Left colon (tissue), 2 donors: ENCODE measurements around the gene USP5. TPM values are rescaled to one million over a fixed set of nuclear protein-coding genes. Genes with fewer than 3 reads are reported as not detected.

Experiments
- ATAC-seq: fragments of 200-7000 bp; cut with Tn5 transposase; one replicate; pipeline ENCODE4 v1.9.1; 2020; ENCODE audit warnings: mild to moderate bottlenecking, moderate library complexity
- DNase-seq, 2 donors: peaks; one replicate each; pipeline ENCODE4 v3.0.0-alpha.2; 2020
- intact Hi-C, 2 donors: fragments of 100-400 bp; cut with DNase I in 1 of 2; cut with micrococcal nuclease in 1 of 2; formaldehyde crosslinking; loops; one replicate each; pipeline versions ENCODE4 v1.11.2 to v1.14.0; 2022; cut with DNase I, micrococcal nuclease
- total RNA-seq, 2 donors: library from RNA; stranded (reverse); fragmentation: NEBNext Ultra II Directional; extraction: Animal tissue kit (Norgen Biotek cat#: 25700); gene quantifications; one replicate each; pipeline ENCODE4 v1.2.1, GENCODE V29; 2021
- donor health status: DM: no; HTN: no; CAD: no.
- donor health status: DM: yes; HTN: yes; CAD: no.

The USP5 gene
- total RNA-seq, 2 donors from 2014 or later: 68.5 to 81.4 TPM

DNA sequence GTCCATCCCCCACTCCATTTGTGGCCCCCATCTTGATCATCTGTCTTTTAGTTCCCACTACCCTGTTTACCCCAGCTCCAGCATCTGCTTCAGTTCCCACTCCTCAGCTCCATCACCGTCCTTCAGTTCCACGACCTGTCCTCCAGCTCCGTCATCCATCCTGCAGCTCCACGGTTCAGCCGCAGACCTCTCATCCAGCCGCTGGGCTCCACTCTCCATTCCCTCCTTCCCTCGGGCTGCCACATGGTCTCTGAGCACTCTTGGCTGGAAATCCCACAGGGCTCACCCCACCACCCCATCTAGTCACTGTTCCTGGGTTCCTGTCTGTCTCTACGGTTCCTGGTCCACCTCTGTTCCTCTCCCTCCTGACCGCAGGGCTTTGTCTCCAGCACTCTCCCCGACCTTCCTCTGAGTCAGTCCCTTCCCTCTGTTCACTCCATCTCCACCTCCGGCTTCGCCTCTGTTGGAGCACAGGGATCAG, 27.0 kb upstream of the USP5 start:
- DNase-seq: no peak
- no peak for ATAC-seq
- intact Hi-C loops: loop anchor here (5.0 to 10.0 kb wide), 2 partner anchors 70 to 88 kb away; partner anchors contain the start of gene MLF2 (in 1 of the 2)

DNA sequence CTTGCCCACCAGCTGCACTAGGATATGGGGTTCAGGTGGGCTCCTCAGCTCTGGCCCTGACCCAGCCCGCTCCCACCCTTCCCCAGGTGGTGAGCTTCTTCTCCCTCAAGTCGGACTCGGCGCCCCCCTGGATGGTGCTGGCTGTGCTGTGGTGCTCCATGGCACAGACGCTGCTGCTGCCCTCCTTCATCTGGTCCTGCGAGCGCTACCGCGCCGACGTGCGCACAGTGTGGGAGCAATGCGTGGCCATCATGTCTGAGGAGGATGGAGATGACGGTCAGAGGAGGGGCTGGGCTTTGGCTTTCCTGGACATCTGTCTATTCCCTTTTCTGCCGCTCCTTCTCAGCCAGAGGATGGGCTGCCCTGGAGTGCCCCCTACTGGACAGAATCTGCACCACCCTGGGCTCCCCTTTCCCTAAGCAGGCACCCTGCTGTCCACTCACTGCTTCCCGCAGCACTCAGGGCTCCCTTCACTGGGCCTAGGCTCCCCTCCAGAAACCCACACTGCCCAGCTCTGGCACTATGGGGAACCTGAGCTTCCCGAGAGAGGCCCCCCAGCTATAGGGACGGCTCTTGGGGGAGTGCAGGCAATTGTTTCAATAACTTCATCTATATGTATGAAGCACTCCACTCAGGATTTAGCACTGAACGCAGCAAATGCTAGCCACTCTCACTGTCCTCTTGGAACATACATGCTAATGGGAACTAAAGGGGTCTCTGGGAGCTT, 26.4 kb upstream of the USP5 start:
- peak; percentile 71 to 88 for DNase-seq
- intact Hi-C loops: loop anchor here (5.0 to 10.0 kb wide), 2 partner anchors 71 to 88 kb away; partner anchors contain the start of gene MLF2 (in 1 of the 2)
- ATAC-seq: peak; percentile 79

DNA sequence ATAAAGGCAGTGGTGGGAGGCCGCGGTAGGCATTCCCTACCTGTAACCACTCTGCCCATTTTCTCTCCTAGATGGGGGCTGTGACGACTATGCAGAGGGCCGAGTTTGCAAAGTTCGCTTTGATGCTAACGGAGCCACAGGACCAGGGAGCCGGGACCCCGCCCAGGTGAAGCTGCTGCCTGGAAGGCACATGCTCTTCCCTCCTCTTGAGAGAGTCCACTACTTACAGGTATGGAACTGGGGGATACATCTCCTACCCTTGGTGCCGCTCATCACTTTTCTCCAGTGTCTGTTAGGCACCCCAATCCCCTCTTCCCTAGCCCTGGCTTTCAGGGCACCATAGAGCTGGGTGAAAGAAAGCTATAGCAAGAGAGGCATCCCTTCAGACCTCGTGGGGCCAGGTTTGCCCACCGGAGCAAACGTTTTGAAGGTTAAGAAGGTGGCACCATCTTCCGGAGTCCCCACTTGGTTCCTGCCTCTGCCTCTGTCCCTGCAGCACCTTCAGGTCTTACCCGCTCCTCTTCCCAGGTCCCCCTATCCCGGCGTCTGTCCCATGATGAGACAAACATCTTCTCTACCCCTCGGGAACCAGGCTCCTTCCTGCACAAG, 25.7 kb upstream of the USP5 start:
- DNase-seq (no peak), ATAC-seq (no peak)
- intact Hi-C loops: loop anchor here (5.0 to 10.0 kb wide), 2 partner anchors 71 to 89 kb away; partner anchors contain the start of gene MLF2 (in 1 of the 2)

DNA sequence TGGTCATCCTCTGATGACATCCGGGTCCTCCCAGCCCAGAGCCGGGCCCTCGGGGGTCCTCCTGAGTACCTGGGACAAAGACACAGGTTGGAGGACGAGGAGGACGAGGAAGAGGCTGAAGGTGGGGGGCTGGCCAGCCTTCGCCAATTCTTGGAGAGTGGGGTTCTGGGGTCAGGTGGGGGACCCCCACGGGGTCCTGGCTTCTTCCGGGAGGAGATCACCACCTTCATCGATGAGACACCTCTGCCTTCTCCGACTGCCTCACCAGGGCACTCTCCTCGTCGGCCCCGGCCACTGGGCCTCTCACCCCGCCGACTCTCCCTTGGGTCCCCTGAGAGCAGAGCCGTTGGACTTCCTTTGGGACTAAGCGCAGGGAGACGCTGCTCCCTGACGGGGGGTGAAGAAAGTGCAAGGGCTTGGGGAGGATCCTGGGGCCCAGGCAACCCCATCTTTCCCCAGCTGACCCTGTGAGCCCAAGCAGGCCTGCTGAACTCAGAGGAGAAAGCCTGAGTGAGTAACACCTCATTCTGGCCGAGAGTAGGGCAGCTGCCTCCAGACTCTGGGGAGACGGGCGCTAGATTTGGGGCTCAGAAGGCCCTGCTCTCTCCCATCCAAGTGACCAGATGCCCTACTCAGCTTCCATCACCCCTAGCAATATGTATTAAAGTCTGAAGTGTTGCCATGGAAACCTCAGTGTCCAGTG, 25.1 kb upstream of the USP5 start:
- ATAC-seq: no peak
- intact Hi-C loops: loop anchor here (5.0 to 10.0 kb wide), 2 partner anchors 72 to 90 kb away; partner anchors contain the start of gene MLF2 (in 1 of the 2)
- no peak for DNase-seq

DNA sequence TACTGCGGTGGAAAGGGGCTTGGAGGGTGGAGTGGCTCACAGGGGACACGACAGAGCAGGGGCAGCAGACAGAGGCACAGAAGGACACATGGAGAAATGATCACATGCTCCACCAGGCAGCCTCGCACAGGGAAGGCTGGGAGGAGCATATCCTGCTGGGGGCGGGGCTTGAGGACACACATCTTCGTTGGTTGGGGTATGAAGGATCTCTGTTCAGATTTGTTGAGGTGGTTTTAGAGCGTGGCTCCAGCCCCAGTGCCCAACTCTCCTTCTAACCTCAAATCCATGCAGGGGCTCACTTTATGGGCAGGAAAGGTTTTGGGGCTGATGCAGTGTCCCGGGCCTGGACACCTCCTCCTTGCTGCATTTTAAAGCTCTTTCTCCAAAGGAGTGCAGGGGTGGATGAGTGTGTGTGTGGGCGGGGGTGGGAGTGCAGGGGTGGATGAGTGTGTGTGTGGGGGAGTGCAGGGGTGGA, 24.5 kb upstream of the USP5 start:
- DNase-seq (peak; percentile 83), ATAC-seq (peak; percentile 48)
- intact Hi-C loops: loop anchor here (5.0 to 10.0 kb wide), 2 partner anchors 73 to 90 kb away; partner anchors contain the start of gene MLF2 (in 1 of the 2)

DNA sequence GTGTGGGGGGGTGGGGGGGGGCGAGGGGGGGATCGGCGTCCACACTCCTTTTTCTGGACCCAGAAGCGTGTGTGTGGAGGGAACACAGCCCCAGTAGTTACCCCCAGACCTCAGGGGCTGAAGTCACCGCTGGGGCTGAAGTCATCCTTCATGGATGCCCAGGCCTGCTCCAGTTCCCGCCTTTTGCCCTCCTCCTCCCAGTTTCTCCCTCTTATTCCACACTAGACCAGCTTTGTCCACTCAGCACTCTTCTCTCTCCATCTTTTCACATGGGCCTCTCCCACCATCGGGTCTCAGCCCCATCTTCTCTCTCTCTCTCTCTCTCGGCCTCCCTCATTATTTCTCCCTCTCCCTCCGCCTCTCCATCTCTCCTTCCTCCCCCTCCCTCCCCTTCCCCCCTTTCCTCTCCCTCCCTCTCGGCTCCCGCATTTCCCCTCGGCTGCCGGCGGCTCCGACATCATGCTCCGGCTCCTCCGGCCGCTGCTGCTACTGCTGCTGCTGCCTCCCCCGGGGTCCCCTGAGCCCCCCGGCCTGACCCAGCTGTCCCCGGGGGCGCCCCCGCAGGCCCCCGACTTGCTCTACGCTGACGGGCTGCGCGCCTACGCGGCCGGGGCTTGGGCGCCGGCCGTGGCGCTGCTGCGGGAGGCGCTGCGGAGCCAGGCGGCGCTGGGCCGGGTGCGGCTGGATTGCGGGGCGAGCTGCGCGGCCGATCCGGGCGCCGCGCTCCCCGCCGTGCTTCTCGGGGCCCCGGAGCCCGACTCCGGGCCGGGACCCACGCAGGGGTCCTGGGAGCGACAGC, 23.8 kb upstream of the USP5 start, which contains the start of gene P3H3:
P3H3 (plus strand) TSS at position 426 of the 799 bp plus-strand sequence; CDS start at position 460, 34 bp downstream.
- ATAC-seq (peak; percentile 39), DNase-seq (no peak)
- intact Hi-C loops: loop anchor here (5.0 to 10.0 kb wide), 2 partner anchors 73 to 91 kb away; partner anchors contain the start of gene MLF2 (in 1 of the 2)

DNA sequence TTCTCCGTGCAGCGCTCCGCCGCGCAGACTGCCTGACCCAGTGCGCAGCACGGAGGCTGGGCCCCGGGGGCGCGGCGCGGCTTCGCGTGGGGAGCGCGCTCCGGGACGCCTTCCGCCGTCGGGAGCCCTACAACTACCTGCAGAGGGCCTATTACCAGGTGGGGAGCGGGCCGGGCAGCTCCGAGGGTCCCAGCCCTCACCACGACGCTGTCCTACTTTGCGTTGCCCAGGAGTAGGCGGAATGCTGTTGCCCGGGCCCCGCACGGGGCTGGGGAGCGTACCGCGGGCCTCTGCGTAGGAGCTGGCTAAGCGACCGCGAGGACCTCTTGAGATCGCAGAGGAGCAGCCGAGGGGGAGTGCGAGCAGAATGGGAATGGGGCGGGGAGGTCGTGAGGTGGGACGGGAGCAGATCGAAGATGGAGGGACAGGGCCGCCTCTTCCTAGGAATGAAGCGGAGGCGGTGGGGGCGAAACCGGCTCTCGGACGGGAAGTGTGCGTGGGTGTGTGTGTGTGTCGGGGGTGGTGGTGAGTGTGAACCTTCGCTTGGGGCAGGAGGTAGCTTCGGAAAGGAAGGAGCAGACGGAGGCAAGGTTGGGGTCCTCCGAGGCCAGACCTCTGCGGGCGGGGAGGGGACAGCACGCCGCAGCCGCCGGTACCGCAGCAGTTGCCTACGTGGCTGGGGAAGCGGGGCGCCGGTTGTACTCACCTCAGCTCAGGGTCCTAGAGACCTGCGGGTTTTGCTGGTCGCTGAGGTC, 23.0 kb upstream of the USP5 start:
- intact Hi-C loops: loop anchor here (5.0 to 10.0 kb wide), 2 partner anchors 74 to 92 kb away; partner anchors contain the start of gene MLF2 (in 1 of the 2)
- ATAC-seq: peak; percentile 31
- peak; percentile 57 to 58 for DNase-seq

DNA sequence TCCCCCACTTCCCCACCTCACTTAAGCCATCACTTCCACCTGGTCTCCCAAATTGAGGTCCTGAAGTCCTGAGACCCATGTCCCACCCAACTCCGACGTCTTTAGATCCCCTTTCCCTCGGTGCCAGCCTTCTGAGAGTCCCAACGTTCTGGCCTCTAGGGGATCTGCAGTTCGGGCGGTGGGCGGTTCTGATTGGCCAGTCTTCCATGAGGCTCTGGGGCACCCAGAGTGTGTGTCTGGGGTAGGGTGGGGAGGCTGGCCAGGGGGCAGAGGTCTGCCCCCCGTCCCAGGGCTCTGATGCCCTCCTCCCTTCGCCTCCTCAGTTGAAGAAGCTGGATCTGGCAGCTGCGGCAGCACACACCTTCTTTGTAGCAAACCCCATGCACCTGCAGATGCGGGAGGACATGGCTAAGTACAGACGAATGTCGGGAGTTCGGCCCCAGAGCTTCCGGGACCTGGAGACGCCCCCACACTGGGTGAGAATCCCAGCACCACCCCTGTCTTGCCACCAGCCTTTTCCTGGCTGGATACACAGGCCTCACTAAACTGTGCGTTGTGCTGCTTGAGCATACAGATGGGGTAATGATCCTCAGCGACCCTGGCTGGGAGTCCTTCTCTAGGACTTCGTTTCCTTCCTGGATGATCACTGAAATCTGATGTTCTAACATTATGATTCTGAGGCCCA, 22.3 kb upstream of the USP5 start:
- intact Hi-C loops: loop anchor here (5.0 to 10.0 kb wide), 2 partner anchors 75 to 92 kb away; partner anchors contain the start of gene MLF2 (in 1 of the 2)
- ATAC-seq (peak; percentile 4), DNase-seq (no peak)

DNA sequence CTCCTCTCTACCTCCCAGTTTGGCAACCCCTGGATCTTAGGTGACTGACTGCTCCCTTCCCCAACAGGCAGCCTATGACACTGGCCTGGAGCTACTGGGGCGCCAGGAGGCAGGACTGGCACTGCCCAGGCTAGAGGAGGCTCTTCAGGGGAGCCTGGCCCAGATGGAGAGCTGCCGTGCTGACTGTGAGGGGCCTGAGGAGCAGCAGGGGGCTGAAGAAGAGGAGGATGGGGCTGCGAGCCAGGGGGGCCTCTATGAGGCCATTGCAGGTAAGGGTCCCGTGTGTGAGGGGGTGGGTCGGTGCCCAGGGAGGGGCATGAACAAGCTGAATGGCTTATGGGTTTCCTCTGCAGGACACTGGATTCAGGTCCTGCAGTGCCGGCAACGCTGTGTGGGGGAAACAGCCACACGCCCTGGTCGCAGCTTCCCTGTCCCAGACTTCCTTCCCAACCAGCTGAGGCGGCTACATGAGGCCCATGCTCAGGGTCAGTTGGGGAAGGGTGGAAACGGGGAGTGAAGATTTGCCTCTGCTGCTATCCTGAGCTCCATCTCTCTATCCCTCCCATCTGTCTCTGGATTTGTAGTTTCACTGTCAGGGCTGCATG, 21.6 kb upstream of the USP5 start:
- intact Hi-C loops: no loop called here
- ATAC-seq (no peak), DNase-seq (no peak)

DNA sequence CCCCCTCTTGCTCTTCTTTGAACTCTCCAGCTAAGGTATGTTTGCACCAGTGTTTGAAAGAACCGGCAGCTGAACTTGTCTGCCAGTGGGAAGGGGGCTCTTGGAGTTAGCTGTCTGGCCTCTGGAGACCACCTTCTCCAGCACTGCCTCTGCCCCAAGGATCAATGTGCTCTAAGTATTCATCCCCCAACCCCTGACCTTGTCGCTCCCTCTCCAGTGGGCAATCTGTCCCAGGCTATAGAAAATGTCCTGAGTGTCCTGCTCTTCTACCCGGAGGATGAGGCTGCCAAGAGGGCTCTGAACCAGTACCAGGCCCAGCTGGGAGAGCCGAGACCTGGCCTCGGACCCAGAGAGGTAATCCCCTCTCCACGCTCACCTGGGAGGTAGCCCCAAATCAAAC, 21.0 kb upstream of the USP5 start:
- DNase-seq (no peak), ATAC-seq (no peak)
- intact Hi-C loops: no loop called here

DNA sequence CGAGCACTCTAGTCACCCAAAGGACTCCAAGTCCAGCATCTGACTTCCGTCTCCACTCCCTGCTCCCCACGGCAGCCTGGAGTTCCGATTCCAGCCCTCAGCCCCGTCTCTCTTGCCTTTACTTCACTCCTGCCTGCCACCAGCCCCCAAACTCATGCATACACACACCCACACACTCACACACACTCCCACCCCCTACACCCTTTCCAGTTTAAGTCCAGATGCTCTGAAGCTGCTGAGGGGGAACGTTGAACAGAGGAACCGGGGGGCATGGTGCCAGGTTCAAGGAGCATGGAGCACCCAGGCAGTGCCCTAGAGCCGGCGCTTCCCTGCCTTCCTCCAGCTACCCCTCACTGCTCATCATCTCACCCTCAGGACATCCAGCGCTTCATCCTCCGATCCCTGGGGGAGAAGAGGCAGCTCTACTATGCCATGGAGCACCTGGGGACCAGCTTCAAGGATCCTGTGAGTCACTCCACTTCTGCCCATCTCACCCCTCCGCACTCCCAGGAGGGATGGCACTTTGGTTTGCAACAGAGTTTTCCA, 20.4 kb upstream of the USP5 start:
- ATAC-seq: no peak
- DNase-seq: no peak
- intact Hi-C loops: no loop called here

DNA sequence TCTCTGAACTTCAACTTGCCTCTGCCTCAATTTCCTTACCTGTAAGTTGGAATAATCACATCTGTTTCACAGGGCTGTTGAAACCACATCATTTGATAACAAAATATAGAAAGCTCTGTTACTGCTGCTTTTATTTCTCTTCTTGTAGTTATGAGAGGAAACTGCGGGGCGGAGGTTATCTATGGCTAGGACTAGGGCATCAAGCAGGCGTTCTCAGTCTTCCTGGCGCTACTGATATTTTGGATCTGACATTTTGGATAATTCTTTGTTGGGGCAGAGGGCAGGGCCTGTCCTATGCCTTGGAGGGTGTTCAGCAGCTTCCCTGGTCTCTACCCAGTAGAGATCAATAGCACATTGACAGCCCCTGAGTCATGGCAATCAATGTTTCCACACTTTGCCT, 19.8 kb upstream of the USP5 start:
- ATAC-seq (no peak), DNase-seq (no peak)
- intact Hi-C loops: no loop called here

DNA sequence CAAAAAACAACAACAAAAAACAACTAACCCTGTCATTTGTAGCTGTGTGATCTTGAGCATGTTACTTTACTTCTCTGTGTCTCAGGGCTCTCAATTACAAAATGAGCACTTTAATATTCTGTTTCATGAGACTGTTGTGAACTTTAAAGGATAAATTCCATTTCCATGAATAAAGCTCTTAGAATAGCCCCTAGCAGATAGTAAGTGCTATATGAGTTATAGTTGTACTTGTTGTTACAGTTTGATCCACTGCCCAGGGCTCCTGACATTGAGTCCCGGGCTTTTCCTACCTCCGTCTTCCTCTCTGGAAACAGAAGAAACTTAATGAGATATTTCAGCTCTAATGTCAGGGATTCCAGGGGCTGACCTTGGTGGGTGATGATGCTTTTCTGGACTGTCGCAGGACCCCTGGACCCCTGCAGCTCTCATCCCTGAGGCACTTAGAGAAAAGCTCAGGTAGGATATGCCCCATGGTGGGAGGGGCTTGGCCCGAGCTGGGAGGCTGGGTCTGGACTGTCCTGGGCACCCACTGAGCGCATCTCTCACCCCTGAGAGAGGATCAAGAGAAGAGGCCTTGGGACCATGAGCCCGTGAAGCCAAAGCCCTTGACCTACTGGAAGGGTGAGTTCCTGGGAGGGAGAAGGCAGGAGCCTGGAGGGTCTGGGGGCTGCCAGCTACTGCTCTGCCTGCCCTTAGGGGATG, 18.6 kb upstream of the USP5 start:
- ATAC-seq (no peak), DNase-seq (no peak)
- intact Hi-C loops: no loop called here

DNA sequence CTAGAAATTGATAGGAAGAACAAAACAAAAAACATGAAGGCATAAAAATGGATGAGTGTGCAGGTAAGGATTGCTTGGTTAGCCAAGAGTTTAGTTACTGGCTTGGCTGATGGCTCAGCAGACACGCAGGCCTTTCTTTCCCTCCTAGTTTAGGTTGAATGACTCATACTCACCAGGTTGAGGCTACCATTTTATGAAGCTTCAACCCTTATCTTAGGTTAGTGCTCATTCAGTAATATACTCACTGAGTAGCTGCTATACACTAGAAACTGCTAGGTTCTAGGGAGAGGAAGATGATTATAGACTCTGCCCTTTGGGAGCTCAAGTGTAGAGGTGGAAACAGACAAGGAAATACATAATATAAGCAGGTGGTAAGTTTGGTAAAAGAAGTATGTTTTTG, 17.7 kb upstream of the USP5 start:
- ATAC-seq (no peak), DNase-seq (no peak)
- intact Hi-C loops: no loop called here

DNA sequence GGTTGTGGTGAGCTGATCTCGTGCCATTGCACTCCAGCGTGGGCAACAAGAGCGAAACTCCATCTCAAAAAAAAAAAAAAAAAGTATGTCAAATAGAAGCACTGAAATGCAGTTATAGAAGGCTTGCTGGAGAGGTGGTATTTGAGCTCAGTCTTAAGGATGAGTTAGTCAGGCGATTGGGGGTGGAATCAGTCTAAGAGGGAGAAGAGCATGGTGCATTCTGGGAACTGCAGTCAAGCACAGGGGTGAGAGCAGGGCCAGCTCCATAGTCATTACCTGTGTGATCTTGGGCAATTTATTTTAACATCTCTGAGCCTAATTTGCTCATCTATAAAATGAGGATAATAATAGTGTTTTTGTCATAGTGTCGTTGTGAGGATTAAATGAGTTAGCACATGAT, 17.1 kb upstream of the USP5 start:
- intact Hi-C loops: no loop called here
- ATAC-seq (no peak), DNase-seq (no peak)

DNA sequence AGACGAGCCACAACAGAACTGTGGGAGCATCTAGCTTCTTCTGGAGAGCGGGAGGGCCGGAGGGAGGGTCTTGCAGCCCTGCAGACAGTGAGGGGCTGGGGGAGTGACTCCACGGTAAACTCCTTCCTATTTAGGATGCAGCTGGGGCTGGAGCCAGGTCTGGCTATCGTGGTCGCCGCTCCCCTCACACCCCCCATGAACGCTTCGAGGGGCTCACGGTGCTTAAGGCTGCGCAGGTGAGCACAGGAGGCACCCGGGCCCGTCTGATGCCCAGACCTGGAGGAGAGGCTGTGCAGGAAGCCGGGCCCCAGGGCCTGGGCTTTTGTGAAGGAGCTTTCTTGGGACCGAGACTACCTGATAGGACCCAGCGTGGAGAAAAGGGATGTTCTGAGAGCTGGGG, 15.1 kb upstream of the USP5 start:
- ATAC-seq: no peak
- intact Hi-C loops: no loop called here
- no peak for DNase-seq
